Stimulated activated CD4-positive, alpha-beta T cell treated with anti-CD3 and anti-CD28 coated beads, Interleukin-2, amount 100 ng/mL, for 24 hours (primary cell): ENCODE data around the gene GJE1.

Experiments
- DNase-seq, 2 donors: peaks; one replicate each; pipeline ENCODE4 v3.0.0-alpha.2; 2020

Gene GJE1

DNA sequence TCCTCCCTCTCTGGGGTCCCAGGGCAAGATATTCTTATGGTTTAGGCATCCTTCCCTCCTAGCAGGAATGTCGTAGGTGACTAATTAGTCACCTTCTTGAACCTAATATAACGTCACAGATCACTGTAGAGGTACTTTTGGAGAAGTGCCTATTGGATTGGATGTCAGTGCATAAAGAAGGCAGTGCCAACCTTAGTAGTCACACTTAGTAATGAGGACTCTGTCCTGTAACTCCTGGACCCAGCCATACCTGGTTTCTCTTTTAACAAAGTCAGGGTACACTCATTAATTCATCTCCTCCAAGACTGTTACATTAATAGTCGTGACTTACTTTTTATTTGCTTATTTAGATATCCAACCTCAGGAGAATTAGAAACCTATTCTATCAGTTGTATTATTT lies 34.3 kb downstream of the GJE1 start:
- DNase-seq = no peak

DNA sequence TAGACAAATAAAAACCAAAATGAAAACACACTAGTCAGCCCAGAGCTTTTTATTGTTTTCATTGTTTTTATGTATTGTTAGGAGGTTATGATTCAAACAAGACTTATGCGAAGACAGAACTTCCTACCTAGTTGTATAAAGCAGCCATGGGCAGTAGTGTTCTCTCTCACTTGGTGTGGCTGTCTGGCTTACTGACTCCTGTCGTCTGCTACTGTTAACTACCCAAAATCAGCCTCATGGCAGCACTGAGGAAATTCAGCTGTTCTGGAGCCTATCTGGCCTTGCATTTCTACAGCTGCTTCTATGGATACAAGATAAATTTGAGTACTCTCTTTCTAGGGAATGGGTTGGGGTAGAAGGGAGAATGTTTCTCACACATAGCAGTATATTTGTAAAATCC lies 34.8 kb downstream of the GJE1 start:
- no peak for DNase-seq

DNA sequence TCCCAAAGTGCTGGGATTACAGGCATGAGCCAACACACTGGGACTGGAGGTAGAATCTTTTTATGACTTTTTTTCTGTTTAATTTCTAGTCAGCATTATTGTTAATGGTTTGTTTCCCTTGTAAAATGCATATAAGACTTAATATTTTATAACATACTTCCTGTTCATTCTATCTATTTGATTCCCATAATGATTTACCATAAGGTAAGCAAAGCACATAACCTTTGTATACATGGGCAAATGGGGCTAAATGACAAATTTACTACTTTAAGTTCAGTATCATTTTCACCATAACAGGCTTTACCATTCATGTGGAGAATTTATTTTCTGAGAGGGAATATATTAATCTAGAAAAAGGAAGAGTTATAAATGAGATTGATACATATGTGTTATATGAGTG lies 38.6 kb downstream of the GJE1 start:
- no peak for DNase-seq

DNA sequence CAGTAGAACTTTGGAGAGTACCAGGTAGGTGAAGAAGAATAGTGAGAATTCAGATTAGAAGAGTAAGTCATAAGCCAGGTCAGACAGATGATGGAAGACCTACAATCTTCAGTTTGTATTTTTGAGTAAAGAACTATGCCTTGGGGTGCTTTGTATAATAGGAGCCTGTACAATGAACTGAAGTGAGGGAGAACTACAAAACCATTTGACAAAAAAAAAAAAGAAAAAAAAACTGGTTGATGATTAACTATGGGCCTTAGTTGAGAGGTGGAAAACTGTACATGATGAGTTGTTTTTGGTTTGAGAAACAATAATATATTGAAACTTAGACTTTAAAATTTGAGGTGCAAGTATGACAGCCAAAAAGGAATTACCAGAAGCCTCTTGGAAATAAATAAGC lies 40.0 kb downstream of the GJE1 start:
- DNase-seq = no peak

DNA sequence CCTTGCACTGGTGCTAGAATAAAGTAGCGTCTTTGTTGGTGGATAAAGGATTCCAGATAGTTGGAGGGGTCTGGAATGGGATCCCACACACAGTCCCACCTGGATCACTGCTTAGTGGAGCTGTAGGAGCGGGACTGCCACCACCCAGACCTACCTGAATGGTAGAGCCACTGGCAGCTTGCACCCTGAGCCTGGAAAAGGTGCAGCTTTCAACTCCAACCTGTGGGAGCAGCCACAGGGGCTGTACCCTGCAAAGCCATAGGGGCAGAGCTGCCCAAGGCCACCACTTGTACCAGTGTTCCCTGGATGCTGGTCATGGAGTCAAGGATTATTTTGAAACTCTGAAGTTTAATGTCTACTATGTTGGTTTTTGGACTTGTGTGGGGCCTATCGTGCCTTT lies 41.3 kb downstream of the GJE1 start:
- no peak for DNase-seq

DNA sequence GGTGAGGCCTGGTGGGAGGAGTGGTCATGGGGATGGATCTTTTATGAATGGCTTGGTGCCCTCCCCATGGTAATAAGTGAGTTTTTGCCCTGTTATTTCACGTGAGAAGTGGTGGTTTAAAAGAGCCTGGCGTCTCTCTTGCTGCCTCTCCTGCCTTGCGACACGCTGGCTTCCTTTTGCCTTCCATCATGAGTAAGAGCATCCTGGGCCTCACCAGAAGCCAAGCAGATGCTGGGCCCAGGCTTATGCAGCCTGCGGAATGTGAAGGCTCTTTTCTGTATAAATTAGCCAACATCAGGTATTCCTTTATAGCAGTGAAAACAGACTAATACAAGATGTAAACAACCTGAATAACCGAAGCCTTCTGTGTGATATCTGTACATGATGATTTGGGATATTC lies 42.0 kb downstream of the GJE1 start:
- no peak for DNase-seq

DNA sequence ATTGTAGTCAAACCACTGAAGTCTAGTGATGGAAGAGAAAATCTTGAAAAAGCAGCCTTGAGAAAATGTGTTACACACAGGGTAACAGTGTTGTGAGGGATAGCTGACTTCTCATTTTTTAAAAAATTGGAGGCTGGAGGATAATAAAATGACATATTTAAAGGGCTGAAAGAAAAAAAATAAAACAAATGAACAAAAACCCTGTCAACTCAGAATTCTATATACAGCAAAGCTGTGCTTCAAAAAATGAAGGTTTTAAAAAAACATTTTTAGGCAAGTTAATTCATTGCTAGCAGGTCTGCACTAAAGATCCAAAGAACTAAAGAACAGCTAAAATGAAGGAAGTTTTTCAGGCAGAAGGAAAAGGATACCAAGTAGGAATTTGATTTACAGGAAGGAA lies 45.4 kb downstream of the GJE1 start:
- DNase-seq = no peak

DNA sequence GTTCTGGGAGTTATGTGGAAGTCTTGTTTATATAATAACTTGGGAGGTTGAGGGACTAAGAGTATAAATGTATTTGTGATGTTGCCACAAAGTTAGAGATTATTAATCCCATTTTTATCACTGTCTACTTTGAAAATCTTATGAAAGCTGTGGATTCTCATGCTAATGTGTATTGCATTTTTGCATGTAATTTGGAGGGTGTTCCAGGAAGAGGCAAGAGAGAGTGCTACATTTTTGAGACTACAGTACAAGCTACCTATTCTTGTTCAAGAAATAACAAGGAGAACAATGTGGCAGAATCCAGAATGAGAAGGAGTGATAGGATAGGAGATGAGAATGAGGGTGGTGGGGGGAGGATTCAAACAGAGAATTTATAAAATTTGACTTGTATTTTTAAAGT lies 49.3 kb downstream of the GJE1 start:
- no peak for DNase-seq

DNA sequence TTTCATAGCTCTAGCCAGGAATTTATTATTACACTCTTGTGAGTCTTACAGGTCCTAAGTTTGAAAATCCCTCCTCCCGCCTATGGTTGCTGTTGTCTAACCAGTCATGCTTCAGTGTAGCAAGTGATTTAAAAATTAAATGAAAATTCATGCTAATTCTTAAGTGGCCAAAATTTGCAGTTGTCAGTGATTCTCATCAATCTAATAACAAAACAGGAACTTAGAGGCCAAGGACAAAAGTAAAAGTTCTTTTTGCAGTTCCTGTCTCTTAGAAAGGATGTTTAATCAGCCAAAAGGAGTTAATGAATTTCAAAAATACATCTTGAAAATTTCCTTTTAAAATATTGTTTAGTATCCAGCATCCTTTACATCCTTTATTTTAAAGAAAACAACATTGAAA lies 50.6 kb downstream of the GJE1 start:
- DNase-seq = no peak

DNA sequence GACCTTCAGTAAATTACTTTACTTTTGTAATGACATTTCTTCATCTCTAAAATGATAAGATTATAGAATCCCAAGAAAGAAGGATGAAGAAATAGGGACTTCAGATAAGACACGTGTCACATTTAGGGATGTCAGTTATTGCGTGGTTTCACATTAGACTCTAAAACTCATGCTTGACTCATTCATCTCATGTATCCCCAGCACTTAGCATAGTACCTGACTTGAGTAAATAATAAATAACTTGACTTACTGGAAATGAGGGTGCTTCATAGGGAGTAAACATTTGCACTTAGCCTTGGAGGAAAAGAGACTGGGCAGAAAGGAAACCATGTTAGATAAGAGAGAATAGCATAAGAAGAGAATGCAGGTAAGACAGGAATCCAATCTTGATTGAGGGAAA lies 51.6 kb downstream of the GJE1 start:
- DNase-seq = no peak
